ENCODE measurements around the gene NPHP4.

GRCh38 chr1:5913876-5914275 lies 78.3 kb downstream of the NPHP4 start:
- TF ChIP-seq RARB (CRISPR knock-in tag; IDR thresholded peaks at IDR 0.05) (no peak), ZNF8 (CRISPR knock-in tag; IDR thresholded peaks at IDR 0.05) (no peak)
